C4-2B (cell line): ENCODE measurements around the gene GPS2.

ENCODE experiments used
- H3K27ac ChIP-seq: fragments of 450-650 bp; 2 replicates; pipeline ENCODE4 v1.5.1; 2017
- ZFX ChIP-seq: fragments of 450-650 bp; IDR thresholded peaks from 2 replicates; pipeline ENCODE4 v1.6.1; 2017
- TF ChIP-seq, protein P1 (sequence below): fragments of 450-650 bp; conservative IDR thresholded peaks from 2 replicates; pipeline ENCODE4 v1.5.1; 2017; ENCODE audit warnings: mild to moderate bottlenecking

The GPS2 gene

GRCh38 chr17:7355053-7355452 is 39.9 kb upstream of the GPS2 start, which contains the start of gene TMEM95:
Gene TMEM95, plus strand, starts transcription at chr17:7355156. Its CDS starts 49 bp downstream, at chr17:7355205.
- H3K27ac ChIP-seq, result no peak within 1 kb of the TSS
- TF ChIP-seq, protein P1, sequence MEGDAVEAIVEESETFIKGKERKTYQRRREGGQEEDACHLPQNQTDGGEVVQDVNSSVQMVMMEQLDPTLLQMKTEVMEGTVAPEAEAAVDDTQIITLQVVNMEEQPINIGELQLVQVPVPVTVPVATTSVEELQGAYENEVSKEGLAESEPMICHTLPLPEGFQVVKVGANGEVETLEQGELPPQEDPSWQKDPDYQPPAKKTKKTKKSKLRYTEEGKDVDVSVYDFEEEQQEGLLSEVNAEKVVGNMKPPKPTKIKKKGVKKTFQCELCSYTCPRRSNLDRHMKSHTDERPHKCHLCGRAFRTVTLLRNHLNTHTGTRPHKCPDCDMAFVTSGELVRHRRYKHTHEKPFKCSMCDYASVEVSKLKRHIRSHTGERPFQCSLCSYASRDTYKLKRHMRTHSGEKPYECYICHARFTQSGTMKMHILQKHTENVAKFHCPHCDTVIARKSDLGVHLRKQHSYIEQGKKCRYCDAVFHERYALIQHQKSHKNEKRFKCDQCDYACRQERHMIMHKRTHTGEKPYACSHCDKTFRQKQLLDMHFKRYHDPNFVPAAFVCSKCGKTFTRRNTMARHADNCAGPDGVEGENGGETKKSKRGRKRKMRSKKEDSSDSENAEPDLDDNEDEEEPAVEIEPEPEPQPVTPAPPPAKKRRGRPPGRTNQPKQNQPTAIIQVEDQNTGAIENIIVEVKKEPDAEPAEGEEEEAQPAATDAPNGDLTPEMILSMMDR, result no peak
- TF ChIP-seq ZFX, result no peak

DNA sequence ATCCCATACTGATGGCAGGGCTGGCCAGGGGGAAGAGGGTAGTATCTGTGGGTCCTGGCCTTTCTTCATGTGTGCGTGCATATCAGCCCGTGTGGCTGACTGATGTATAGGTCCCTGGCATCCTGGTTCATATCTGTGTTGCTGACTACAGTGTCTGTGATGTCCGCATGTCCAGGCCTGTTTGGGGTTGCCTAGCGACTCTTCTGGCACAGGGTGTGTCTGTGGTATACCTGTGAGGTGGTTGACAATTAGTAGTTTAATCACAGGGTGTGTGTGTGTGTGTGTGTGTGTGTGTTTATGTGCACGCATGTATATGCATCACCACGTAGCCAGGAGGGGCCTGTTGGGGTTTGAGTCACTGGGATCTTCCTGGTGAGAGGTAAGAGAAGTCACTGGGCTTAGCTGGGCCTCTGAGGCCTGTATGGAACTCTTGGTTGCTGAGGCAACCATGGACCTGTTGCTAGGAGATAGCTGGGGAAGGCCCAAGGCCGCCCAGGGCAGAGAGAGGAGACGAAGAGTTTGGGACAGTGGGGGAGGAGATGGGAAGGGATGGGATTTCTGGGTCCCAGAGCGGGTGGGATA is 39.2 kb upstream of the GPS2 start:
- H3K27ac ChIP-seq, result no peak overlapping the region
- TF ChIP-seq ZFX, result no peak
- TF ChIP-seq, protein P1, result no peak

DNA sequence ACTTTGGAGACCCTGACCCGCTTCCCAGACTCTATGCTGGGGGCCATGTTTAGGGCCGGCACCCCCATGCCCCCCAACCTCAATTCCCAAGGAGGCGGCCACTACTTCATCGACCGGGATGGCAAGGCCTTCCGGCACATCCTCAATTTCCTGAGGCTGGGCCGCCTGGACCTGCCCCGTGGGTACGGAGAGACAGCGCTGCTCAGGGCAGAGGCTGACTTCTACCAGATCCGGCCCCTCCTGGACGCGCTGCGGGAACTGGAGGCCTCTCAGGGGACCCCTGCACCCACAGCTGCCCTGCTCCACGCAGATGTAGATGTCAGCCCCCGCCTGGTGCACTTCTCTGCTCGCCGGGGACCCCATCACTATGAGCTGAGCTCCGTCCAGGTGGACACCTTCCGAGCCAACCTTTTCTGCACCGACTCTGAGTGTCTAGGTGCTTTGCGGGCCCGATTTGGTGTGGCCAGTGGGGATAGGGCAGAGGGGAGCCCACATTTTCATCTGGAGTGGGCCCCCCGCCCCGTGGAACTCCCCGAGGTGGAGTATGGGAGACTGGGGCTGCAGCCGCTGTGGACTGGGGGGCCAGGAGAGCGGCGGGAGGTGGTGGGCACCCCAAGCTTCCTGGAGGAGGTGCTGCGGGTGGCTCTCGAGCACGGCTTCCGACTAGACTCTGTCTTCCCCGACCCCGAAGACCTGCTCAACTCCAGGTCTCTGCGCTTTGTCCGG is 37.9 kb upstream of the GPS2 start:
- TF ChIP-seq, protein P1, result no peak
- TF ChIP-seq ZFX, result no peak
- peak overlapping the region; percentile 87; the same call in 1 of the 2 replicates for H3K27ac ChIP-seq

DNA sequence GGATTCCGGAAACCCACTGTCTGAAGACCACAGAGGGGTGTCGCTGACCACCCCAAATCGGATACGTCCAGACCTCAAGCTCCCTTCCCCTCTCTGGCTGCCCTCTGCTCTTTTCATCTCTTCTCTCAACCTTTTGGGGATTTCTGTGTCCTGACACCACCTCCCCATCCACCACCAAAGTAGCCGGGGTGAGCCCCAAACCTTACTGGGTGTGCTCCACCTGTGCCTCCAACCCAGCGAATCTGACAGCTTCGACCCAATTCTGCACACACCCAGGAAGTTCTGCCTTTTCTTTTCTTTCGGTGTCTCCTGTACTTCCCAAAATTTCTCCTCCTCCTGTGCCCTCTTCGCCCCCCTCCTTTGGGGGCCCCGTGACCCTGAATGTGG is 37.3 kb upstream of the GPS2 start:
- H3K27ac ChIP-seq, result peak overlapping the region; percentile 87
- TF ChIP-seq, protein P1, result peak; percentile 34; the same call in 1 of the 2 replicates
- TF ChIP-seq ZFX, result no peak

DNA sequence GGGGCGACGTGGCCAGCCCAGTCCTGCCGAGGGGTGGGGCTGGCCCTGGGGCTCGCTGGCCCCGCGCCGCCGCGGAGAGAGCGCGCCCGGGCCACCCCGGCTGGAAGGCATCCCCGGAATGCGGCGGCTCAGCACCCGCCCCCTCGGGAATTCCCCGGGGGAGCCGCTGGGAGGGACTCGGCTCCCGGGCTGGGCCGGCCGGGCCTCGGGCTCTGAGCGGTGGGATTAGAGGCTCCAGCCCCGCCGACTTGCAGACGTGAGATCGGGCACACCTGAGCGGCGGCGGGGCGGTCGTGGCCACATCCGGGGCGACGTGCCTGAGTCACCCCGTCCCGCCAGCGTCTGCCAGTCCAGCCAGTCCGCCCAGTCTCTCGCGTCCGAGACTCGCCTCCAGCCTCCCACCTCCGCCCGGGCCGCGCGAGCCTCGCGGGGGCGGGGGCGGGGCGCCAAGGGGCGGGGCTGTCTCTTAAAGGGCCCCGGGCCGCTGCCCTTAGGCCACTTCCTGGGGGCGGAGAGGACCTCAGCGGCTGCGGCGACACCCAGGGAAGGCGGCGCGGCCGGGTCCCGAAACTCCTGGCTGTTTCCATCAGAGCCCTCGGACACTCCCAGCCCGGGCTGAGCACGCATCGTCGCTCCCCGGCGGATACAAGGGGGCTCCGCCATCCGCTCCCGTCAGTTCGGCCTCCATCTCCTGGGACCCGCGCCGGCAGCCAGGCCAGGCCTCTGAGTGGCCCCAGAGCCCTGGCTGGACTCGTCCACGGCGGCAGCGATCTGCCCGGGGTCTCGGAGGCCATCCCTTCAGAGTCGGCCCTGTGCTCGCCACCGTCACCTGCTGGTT is 36.7 kb upstream of the GPS2 start, which contains the start of gene KCTD11:
TSS of gene KCTD11 (plus strand) at position 498 of the 838 bp plus-strand sequence.
- H3K27ac ChIP-seq, result peak within 1 kb of the TSS; percentile 87
- 0 out of 2 replicates have a peak, but pooled peaks have one; percentile 11 for TF ChIP-seq ZFX
- TF ChIP-seq, protein P1, result no peak; the same call in 1 of the 2 replicates

DNA sequence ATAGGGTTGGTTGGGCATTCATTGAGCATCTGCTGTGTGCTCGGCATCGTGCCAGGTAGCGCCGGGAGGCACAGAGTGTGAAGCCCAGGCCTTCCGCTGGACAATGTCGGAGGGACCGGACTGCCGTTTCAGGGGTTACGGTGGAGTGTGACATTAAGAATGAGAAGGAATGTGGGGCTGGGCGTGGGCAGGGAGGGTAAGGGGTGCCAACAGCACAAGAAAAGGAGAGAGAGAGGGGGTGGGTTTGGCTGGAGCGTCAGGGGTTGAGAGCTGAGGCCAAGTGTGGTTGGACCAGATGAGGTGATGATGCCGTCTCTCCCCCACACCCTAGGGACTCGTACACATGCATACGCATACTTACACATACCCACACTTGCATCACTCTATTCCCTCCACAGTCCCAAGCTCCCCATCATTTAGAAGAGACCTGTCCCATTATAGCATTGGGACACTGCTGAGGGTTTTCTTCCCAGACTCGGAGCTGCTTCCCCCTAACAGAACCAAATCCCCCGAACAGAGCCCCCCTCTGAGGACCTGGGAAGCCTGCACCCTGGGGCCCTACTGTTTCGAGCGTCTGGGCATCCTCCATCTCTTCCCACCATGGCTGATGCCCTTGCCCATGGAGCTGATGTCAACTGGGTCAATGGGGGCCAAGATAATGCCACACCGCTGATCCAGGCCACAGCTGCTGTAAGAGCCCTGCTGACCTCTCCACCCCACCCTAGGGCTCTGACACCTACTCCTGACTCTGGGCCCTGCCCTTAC is 33.5 kb upstream of the GPS2 start:
- TF ChIP-seq, protein P1, result no peak
- TF ChIP-seq ZFX, result no peak
- H3K27ac ChIP-seq, result no peak overlapping the region
